ENCODE data around the gene CDKAL1.
"Not testable (repeated sequence)": the region's sequence is repeated elsewhere in the genome, so short reads cannot be mapped to it uniquely, and the experiment has no call there.

CDKAL1 gene

GRCh38 chr6:21080221-21080620 lies 546.0 kb downstream of the CDKAL1 start:
- Histone ChIP-seq H3K36me3 (ENCODE audit: insufficient read depth, low read length) (no peaks in the 10 kb centered on the region), H3K4me3 (ENCODE audit: low read length) (no peak overlapping the region), H3K4me1 (ENCODE audit: insufficient read depth, low read length) (no peaks in the 10 kb centered on the region), H3K27me3 (ENCODE audit: insufficient read depth, low read length) (no peaks in the 10 kb centered on the region), H3K9me3 (ENCODE audit: low read length) (peaks cover 4% of the 10 kb centered on the region), H2AFZ (ENCODE audit: low read depth, low read length) (no peak overlapping the region)

GRCh38 chr6:21082091-21082490 lies 547.8 kb downstream of the CDKAL1 start:
- H2AFZ ChIP-seq (ENCODE audit: low read depth, low read length) = no peak overlapping the region
- no peak overlapping the region for H3K4me3 ChIP-seq (ENCODE audit: low read length)
- H3K4me1 ChIP-seq (ENCODE audit: insufficient read depth, low read length) = no peaks in the 10 kb centered on the region
- no peaks in the 10 kb centered on the region for H3K27me3 ChIP-seq (ENCODE audit: insufficient read depth, low read length)
- H3K36me3 ChIP-seq (ENCODE audit: insufficient read depth, low read length) = no peaks in the 10 kb centered on the region
- H3K9me3 ChIP-seq (ENCODE audit: low read length) = peaks cover 4% of the 10 kb centered on the region

GRCh38 chr6:21083708-21084107 lies 549.5 kb downstream of the CDKAL1 start:
- H3K4me1 ChIP-seq (ENCODE audit: insufficient read depth, low read length) = no peaks in the 10 kb centered on the region
- no peaks in the 10 kb centered on the region for H3K36me3 ChIP-seq (ENCODE audit: insufficient read depth, low read length)
- H2AFZ ChIP-seq (ENCODE audit: low read depth, low read length) = no peak overlapping the region
- H3K4me3 ChIP-seq (ENCODE audit: low read length) = no peak overlapping the region
- no peaks in the 10 kb centered on the region for H3K9me3 ChIP-seq (ENCODE audit: low read length)
- H3K27me3 ChIP-seq (ENCODE audit: insufficient read depth, low read length) = no peaks in the 10 kb centered on the region

- Histone ChIP-seq H3K4me1 (ENCODE audit: insufficient read depth, low read length) (no peaks in the 10 kb centered on the region), H2AFZ (ENCODE audit: low read depth, low read length) (no peak overlapping the region), H3K36me3 (ENCODE audit: insufficient read depth, low read length) (no peaks in the 10 kb centered on the region), H3K4me3 (ENCODE audit: low read length) (no peak overlapping the region), H3K27me3 (ENCODE audit: insufficient read depth, low read length) (no peaks in the 10 kb centered on the region), H3K9me3 (ENCODE audit: low read length) (no peaks in the 10 kb centered on the region)
These were observed 550.4 kb downstream of the CDKAL1 start for GRCh38 chr6:21084656-21085055.

GRCh38 chr6:21085211-21085610 lies 551.0 kb downstream of the CDKAL1 start:
- Histone ChIP-seq H3K4me3 (ENCODE audit: low read length) (no peak overlapping the region), H3K9me3 (ENCODE audit: low read length) (no peaks in the 10 kb centered on the region), H3K27me3 (ENCODE audit: insufficient read depth, low read length) (no peaks in the 10 kb centered on the region), H3K4me1 (ENCODE audit: insufficient read depth, low read length) (no peaks in the 10 kb centered on the region), H3K36me3 (ENCODE audit: insufficient read depth, low read length) (no peaks in the 10 kb centered on the region), H2AFZ (ENCODE audit: low read depth, low read length) (no peak overlapping the region)

GRCh38 chr6:21085643-21086042 lies 551.4 kb downstream of the CDKAL1 start:
- H3K4me1 ChIP-seq (ENCODE audit: insufficient read depth, low read length) = no peaks in the 10 kb centered on the region
- no peak overlapping the region for H2AFZ ChIP-seq (ENCODE audit: low read depth, low read length)
- no peaks in the 10 kb centered on the region for H3K36me3 ChIP-seq (ENCODE audit: insufficient read depth, low read length)
- no peak overlapping the region for H3K4me3 ChIP-seq (ENCODE audit: low read length)
- no peaks in the 10 kb centered on the region for H3K9me3 ChIP-seq (ENCODE audit: low read length)
- H3K27me3 ChIP-seq (ENCODE audit: insufficient read depth, low read length) = no peaks in the 10 kb centered on the region

- no peak overlapping the region for H3K4me3 ChIP-seq (ENCODE audit: low read length)
- H3K27me3 ChIP-seq (ENCODE audit: insufficient read depth, low read length) = no peaks in the 10 kb centered on the region
- no peaks in the 10 kb centered on the region for H3K36me3 ChIP-seq (ENCODE audit: insufficient read depth, low read length)
- H3K9me3 ChIP-seq (ENCODE audit: low read length) = no peaks in the 10 kb centered on the region
- no peaks in the 10 kb centered on the region for H3K4me1 ChIP-seq (ENCODE audit: insufficient read depth, low read length)
- H2AFZ ChIP-seq (ENCODE audit: low read depth, low read length) = no peak overlapping the region
These were observed 552.9 kb downstream of the CDKAL1 start for GRCh38 chr6:21087188-21087587.

GRCh38 chr6:21091411-21091810 lies 557.2 kb downstream of the CDKAL1 start:
- no peaks in the 10 kb centered on the region for H3K9me3 ChIP-seq (ENCODE audit: low read length)
- H3K36me3 ChIP-seq (ENCODE audit: insufficient read depth, low read length) = no peaks in the 10 kb centered on the region
- no peaks in the 10 kb centered on the region for H3K4me1 ChIP-seq (ENCODE audit: insufficient read depth, low read length)
- no peak overlapping the region for H2AFZ ChIP-seq (ENCODE audit: low read depth, low read length)
- H3K4me3 ChIP-seq (ENCODE audit: low read length) = no peak overlapping the region
- no peaks in the 10 kb centered on the region for H3K27me3 ChIP-seq (ENCODE audit: insufficient read depth, low read length)

GRCh38 chr6:21092231-21092772 lies 558.0 kb downstream of the CDKAL1 start:
- H3K9me3 ChIP-seq (ENCODE audit: low read length); H3K27me3 ChIP-seq (ENCODE audit: insufficient read depth, low read length); H3K36me3 ChIP-seq (ENCODE audit: insufficient read depth, low read length); H3K4me3 ChIP-seq (ENCODE audit: low read length); H3K4me1 ChIP-seq (ENCODE audit: insufficient read depth, low read length); H2AFZ ChIP-seq (ENCODE audit: low read depth, low read length): not testable (repeated sequence)

- no peaks in the 10 kb centered on the region for H3K27me3 ChIP-seq (ENCODE audit: insufficient read depth, low read length)
- H3K4me1 ChIP-seq (ENCODE audit: insufficient read depth, low read length) = peaks cover 20% of the 10 kb centered on the region
- no peak overlapping the region for H2AFZ ChIP-seq (ENCODE audit: low read depth, low read length)
- H3K36me3 ChIP-seq (ENCODE audit: insufficient read depth, low read length) = no peaks in the 10 kb centered on the region
- H3K4me3 ChIP-seq (ENCODE audit: low read length) = no peak overlapping the region
- no peaks in the 10 kb centered on the region for H3K9me3 ChIP-seq (ENCODE audit: low read length)
These were observed 561.2 kb downstream of the CDKAL1 start for GRCh38 chr6:21095462-21095861.

GRCh38 chr6:21098134-21098533 lies 563.9 kb downstream of the CDKAL1 start:
- no peak overlapping the region for H3K4me3 ChIP-seq (ENCODE audit: low read length)
- H2AFZ ChIP-seq (ENCODE audit: low read depth, low read length) = no peak overlapping the region
- no peaks in the 10 kb centered on the region for H3K27me3 ChIP-seq (ENCODE audit: insufficient read depth, low read length)
- H3K9me3 ChIP-seq (ENCODE audit: low read length) = no peaks in the 10 kb centered on the region
- no peaks in the 10 kb centered on the region for H3K36me3 ChIP-seq (ENCODE audit: insufficient read depth, low read length)
- H3K4me1 ChIP-seq (ENCODE audit: insufficient read depth, low read length) = peaks cover 20% of the 10 kb centered on the region

GRCh38 chr6:21098744-21099143 lies 564.5 kb downstream of the CDKAL1 start:
- Histone ChIP-seq H3K4me3 (ENCODE audit: low read length) (no peak overlapping the region), H3K36me3 (ENCODE audit: insufficient read depth, low read length) (no peaks in the 10 kb centered on the region), H3K4me1 (ENCODE audit: insufficient read depth, low read length) (peaks cover 20% of the 10 kb centered on the region), H2AFZ (ENCODE audit: low read depth, low read length) (no peak overlapping the region), H3K27me3 (ENCODE audit: insufficient read depth, low read length) (no peaks in the 10 kb centered on the region), H3K9me3 (ENCODE audit: low read length) (no peaks in the 10 kb centered on the region)

GRCh38 chr6:21099338-21100314 lies 565.4 kb downstream of the CDKAL1 start:
- Histone ChIP-seq H3K9me3 (ENCODE audit: low read length) (no peaks in the 10 kb centered on the region), H3K4me3 (ENCODE audit: low read length) (no peak overlapping the region), H3K4me1 (ENCODE audit: insufficient read depth, low read length) (peaks cover 20% of the 10 kb centered on the region), H3K27me3 (ENCODE audit: insufficient read depth, low read length) (no peaks in the 10 kb centered on the region), H3K36me3 (ENCODE audit: insufficient read depth, low read length) (no peaks in the 10 kb centered on the region), H2AFZ (ENCODE audit: low read depth, low read length) (no peak overlapping the region)

All from neuron (in vitro differentiated cells).